GM23248 (cell line): ENCODE data around the gene ZDHHC9.

Experiments used
- EZH2 ChIP-seq: fragments of 200-600 bp; sonication (generic); IDR thresholded peaks from 2 replicates; pipeline ENCODE4 v1.6.1; 2018; ENCODE audit warnings: antibody characterized with exemption, mild to moderate bottlenecking; ENCODE audit not compliant: insufficient read depth, poor library complexity, severe bottlenecking
- EZH2phosphoT487 ChIP-seq: fragments of 200-600 bp; sonication (generic); IDR thresholded peaks from 2 replicates; pipeline ENCODE4 v1.6.1; 2018; ENCODE audit warnings: antibody characterized with exemption, moderate library complexity, mild to moderate bottlenecking, low read depth; ENCODE audit not compliant: insufficient read depth

DNA sequence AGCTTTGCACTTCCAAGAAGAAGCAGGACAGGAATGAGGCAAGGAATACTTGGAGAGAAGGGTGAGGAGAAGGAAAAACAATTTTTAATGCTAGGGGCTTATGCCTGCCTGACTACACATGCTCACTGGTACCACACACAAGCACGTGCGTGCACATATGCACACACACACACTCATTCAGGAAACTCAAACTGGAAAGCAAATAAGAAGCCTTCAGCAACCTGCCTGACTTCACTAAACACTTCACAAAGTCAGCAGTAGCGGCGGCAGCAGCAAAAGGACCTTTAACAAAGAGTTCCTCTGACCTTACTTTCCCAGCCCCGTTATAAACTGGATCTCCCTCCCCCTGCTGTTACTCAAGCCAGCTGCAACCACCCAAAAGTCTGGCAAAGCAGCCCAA is 3.3 kb downstream of the ZDHHC9 start:
- TF ChIP-seq EZH2 (no peak), EZH2phosphoT487 (no peak)
